Stimulated activated naive CD8-positive, alpha-beta T cell treated with anti-CD3 and anti-CD28 coated beads, Interleukin-15, Interleukin-2, amounts not matched to agents 100 U/mL and 50 U/mL, for 24 hours (primary cell): ENCODE data around the gene GFOD1.
A peak's percentile ranks its signal among the peaks of the same experiment; 100 is the strongest.
"Not testable (repeated sequence)": the region's sequence is repeated elsewhere in the genome, so short reads cannot be mapped to it uniquely, and the experiment has no call there.

ENCODE experiments used
- ATAC-seq: fragments of 150-1000 bp; cut with Tn5 transposase; one replicate; pipeline ENCODE4 v1.10.0; 2021
- DNase-seq: peaks from one replicate; pipeline ENCODE4 v3.0.0; 2021

Gene GFOD1

GRCh38 chr6:13404228-13404891 lies 83.0 kb downstream of the GFOD1 start:
- ATAC-seq (no peak), DNase-seq (no peak)

GRCh38 chr6:13402711-13403110 lies 84.7 kb downstream of the GFOD1 start:
- DNase-seq = no peak
- no peak for ATAC-seq

- DNase-seq = no peak
These were observed 86.6 kb downstream of the GFOD1 start for GRCh38 chr6:13400772-13401171.

DNA sequence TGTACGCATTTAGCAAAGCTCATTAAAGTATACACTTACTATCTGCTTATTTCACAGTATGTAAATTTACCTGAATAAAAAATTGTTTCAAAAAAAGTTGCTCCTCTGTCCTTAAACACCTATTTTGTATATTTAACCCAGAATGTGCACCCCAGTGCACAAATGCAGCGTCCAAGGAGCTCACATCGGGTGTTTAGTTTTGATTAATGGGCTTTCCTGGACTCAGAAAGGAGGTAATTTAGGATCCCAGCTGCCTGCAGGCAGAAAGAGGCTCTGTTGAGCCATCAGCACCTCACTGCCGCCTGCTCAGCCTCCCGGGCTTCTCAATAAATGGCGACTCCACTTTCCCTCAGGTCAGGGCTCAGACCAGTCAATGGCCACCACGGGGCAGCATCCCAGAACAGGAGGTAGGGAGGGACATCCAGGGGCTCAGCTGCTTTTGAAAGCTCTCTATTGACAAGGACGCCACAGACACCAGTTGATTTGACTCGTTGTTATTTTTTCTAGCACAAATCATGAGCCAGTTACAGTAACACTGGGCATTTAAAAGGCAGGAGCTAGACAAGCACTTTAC lies 88.9 kb downstream of the GFOD1 start:
- DNase-seq = no peak
- no peak for ATAC-seq

More at GRCh38 chr6:13400772-13401171, 86.6 kb downstream of the GFOD1 start:
- peak; percentile 46 for ATAC-seq

- DNase-seq = no peak
- no peak for ATAC-seq
These were observed 89.4 kb downstream of the GFOD1 start for GRCh38 chr6:13398069-13398381.

GRCh38 chr6:13397359-13398068 lies 89.9 kb downstream of the GFOD1 start:
- DNase-seq (no peak), ATAC-seq (no peak)

GRCh38 chr6:13396241-13396792 lies 91.1 kb downstream of the GFOD1 start:
- DNase-seq = no peak

DNA sequence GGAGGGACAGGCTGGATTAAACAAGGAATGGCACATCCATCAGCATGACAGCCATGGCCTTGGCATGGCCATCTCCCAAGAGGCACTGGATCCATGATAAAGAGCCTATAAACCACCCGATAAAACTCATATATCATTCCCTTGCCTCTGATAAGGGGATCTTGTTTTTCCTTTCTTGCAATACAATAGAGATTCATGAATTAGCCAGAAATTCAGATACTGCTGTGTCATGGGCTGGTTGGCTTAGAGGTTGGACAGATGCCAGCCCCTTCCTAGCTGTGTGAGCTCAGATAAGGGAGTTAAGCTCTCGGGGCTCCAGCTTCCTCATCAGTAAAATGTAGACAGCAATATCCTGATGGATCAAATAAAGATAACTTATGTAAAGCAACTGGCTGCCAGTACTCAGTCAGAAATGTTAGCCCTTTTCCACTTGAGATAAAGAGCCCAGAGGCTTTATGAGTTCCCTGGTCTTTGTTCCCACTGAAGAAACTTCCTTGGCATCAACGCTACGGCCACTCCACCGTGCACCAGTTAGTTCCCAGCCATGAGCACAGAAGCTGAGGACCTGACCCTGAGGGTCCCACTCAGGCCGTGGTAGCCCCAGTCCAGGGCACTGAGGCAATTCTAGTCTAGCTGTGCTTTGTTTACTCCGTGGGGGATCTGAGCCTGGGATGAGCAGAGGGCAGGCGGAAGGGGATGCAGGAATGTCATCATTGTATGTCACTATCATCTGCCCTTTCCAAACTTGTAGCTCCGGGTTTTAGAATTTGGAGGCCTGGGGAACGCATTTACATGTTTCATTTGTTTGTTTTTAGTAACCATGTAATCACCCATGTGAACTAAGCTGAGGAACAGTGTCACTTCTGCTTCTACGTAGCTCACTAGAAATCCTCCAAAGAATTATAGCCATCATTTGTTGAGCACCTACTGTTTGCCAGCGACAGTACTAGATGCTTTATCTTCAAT lies 91.8 kb downstream of the GFOD1 start:
- ATAC-seq (no peak), DNase-seq (no peak)

More at GRCh38 chr6:13396241-13396792, 91.1 kb downstream of the GFOD1 start:
- no peak for ATAC-seq

DNA sequence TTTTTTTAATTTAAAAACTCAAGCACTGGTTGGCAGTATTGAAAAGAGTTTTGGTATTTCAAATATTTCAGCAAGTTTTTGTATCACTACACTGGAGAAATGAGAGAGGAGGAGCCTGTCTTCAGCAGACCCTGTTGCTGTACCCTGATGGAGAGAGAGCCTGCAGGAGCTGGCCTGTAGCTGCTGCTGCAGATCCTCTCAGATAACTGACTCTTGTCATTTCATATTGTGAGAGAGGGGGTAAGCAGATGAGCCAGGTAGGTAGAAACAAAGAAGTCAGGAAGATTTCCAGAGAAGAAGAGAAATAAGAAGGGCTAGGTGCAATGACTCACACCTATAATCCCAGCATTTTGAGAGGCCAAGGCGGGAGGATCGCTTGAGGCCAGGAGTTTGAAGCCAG lies 94.9 kb downstream of the GFOD1 start:
- ATAC-seq (no peak), DNase-seq (no peak)

- DNase-seq = no peak
These were observed 95.9 kb downstream of the GFOD1 start for GRCh38 chr6:13391537-13391936.

GRCh38 chr6:13390658-13391057 lies 96.7 kb downstream of the GFOD1 start:
- no peak for ATAC-seq

More at GRCh38 chr6:13391537-13391936, 95.9 kb downstream of the GFOD1 start:
- no peak for ATAC-seq

GRCh38 chr6:13389237-13389636 lies 98.2 kb downstream of the GFOD1 start:
- not testable (repeated sequence) for ATAC-seq, DNase-seq

More at GRCh38 chr6:13390658-13391057, 96.7 kb downstream of the GFOD1 start:
- DNase-seq = no peak

DNA sequence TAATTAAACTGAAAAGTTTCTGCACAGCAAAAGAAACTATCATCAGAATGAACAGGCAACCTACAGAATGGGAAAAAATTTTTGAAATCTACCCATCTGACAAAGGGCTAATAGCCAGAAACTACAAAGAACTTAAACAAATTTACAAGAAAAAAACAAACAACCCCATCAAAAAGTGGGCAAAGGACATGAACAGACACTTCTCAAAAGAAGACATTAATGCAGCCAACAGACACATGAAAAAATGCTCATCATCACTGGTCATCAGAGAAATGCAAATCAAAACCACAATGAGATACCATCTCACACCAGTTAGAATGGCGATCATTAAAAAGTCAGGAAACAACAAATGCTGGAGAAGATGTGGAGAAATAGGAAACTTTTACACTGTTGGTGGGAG lies 98.6 kb downstream of the GFOD1 start:
- not testable (repeated sequence) for DNase-seq, ATAC-seq

- DNase-seq (no peak), ATAC-seq (no peak)
These were observed 102.4 kb downstream of the GFOD1 start for GRCh38 chr6:13384966-13385365.

- ATAC-seq (no peak), DNase-seq (no peak)
These were observed 102.9 kb downstream of the GFOD1 start for GRCh38 chr6:13384506-13384905.

DNA sequence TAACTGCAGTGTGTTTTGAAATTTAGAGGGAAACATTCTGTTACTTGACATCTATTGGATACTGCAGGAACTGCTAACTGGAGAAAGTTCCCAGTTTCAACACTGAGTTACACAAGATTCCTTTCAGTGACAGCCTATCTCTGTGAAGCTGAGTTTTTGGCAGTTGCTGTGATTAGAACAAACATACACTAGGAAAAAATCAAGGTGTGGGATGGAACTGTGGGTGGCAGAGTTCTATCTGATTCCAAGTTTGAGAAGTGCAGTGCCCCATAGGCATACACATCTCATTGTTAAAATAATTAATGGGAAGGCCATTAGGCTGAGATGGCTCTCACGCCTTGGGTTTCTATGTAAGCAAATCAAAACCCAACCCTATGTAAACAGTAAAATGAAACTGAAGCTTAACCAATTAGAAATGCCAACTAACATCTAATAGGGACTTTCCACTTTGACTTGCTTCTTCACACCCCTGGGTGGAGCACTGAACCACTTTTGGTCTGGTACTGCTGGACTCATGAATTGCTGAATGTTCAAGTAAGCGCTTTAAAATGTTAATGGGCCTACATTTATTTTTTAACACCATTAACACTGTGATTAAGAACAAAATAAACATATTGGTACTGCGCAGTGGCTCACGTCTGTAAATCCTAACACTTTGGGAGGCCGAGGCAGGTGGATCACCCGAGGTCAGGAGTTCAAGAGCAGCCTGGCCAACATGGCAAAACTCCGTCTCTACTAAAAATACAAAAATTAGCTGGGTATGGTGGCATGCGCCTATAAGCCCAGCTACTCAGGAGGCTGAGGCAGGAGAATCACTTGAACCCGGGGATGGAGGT lies 103.9 kb downstream of the GFOD1 start:
- ATAC-seq (peak; percentile 84), DNase-seq (no peak)

GRCh38 chr6:13380761-13381160 lies 106.6 kb downstream of the GFOD1 start:
- DNase-seq (no peak), ATAC-seq (no peak)

GRCh38 chr6:13378669-13379590 lies 108.5 kb downstream of the GFOD1 start:
- ATAC-seq = no peak
- DNase-seq = no peak

GRCh38 chr6:13377054-13377758 lies 110.2 kb downstream of the GFOD1 start:
- DNase-seq (no peak), ATAC-seq (no peak)
